ENCODE measurements around the gene FAM78B. TPM values are rescaled to one million over a fixed set of nuclear protein-coding genes. Genes with fewer than 3 reads are reported as not detected.
A peak's percentile ranks its signal among the peaks of the same experiment; 100 is the strongest.

The FAM78B gene
- polyA plus RNA-seq, 4 donors, result 1.2 to 3.2 (median 1.4) TPM

- DNase-seq (ENCODE audit: low read depth in 4 of 4, low spot score in 3 of 4), result no peak
These were observed 87.5 kb downstream of the FAM78B start for GRCh38 chr1:166079276-166079675.

GRCh38 chr1:166073489-166073888 lies 93.3 kb downstream of the FAM78B start:
- DNase-seq (ENCODE audit: low read depth in 4 of 4, low spot score in 3 of 4), result no peak

GRCh38 chr1:166069390-166069789 lies 97.4 kb downstream of the FAM78B start:
- peak in 3 of 4 donors; percentile 2 to 33 (median 16) for DNase-seq (ENCODE audit: low read depth in 4 of 4, low spot score in 3 of 4)

- no peak for DNase-seq (ENCODE audit: low read depth in 4 of 4, low spot score in 3 of 4)
These were observed 100.7 kb downstream of the FAM78B start for GRCh38 chr1:166066107-166066506.

DNA sequence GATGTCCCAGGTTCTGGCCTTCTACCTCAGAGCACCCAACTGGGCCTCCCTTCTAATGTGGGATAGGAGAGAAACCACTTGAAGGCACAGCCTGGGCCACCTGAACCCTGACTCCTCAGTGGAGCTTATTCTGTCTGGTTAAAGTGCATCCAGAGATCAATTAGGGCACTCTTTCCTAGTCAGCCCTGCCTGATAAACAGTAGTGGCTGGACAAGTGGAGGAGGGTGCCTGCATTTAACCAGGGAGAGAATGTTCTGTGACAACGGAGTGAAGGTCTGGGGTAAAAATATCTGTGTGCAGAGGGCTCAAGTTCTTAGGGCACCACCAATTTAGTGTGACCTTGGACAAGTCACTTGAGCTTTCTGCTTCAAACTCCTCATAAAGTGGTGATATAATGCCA lies 101.8 kb downstream of the FAM78B start:
- DNase-seq (ENCODE audit: low read depth in 4 of 4, low spot score in 3 of 4), result no peak

DNA sequence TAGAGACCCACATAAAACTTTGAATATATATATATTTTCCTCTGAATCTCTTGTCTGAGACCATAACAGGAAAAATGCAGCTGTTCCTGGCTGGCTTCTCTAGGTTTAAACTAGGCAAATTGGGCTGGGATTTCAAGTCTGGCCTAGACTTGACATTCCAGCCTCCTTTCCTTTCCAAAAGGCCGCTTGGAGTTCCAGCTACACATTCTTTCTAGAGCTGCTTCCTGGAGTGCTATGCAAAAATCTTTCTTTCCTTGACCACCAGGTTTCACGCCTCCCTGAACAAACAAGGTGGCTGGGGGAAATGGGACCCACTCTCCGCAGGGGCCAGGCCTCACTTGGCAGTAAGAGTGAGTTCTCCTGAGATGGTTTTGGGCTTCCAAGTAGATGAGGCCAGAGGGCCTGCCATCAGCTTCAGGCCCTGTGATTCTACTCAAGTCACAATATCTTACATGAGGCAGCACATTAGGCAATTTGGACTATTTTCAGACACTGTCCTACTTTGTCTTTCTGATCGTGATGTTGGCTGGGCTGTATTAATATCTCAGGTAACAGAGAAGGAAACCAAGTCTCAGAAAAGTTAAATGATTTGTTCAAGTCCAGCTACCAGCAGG lies 102.4 kb downstream of the FAM78B start:
- DNase-seq (ENCODE audit: low read depth in 4 of 4, low spot score in 3 of 4), result no peak

DNA sequence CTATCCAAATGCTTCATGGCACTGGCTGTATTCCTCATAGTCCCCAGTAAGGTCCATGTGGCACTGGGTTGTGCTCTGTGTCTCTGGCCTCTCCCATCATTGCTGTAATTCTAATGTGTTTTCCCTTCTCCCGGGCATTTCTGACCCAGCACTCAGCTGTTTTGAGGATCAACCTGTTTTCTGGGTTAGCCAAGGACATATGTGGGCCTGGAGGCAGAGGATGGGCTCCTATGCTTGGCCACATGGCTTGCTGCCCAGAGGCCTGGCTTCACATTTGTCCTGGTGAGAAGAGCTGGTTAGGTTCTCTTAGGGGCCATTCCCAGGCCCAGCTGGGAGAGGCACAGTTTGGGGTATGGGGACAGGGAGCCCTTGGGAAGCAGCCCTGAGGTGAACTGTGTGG lies 103.1 kb downstream of the FAM78B start:
- DNase-seq (ENCODE audit: low read depth in 4 of 4, low spot score in 3 of 4), result no peak

DNA sequence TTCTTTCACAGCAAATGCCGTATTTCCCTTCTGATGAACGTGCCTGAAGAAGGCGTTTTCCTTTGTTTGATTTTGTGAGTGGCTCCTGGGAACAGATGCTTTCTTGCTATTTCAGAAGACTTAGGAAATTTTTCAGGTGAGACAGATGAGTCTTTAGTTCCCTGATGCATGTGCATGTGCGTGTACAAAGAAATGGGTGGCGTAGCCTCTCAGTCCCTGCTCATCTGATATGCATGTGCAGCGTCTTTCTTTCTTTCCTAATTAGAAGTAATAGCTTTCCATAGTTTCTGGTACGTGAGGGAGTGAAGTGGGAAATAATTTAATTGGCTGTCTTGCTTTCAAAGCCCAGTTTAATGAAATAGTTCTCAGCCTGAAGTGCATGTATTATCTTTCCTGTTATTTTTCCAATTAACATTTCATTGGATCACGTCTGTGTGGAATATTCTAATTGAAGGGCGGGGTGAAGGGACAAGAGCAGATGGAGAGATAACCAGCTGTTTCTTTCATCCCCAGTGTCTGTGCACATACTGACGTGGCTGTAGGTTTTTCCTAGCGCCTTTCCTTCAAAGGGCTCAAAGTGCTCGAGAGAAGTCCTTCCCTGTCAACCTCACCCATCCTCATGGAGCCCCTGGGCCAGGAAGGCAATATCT lies 104.3 kb downstream of the FAM78B start:
- no peak for DNase-seq (ENCODE audit: low read depth in 4 of 4, low spot score in 3 of 4)

DNA sequence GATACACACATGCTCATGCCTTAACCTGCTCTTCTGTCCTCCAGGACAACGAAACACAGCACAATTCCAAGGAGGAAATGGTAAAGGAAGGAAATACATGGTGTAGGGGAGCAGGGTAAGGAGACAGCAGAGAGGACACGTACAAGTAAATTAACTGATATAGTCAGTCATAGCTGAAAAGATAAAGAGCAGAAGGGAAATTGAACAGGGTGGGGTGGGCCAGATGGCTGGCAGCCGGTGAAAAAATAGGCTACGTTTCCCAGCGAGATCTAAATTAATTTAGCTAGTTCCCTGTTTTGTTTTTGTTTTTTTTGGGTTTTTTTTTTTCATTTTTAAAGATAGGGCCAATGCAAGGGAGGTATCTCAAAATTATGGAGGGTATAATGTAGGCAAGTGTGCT lies 109.2 kb downstream of the FAM78B start:
- DNase-seq (ENCODE audit: low read depth in 4 of 4, low spot score in 3 of 4), result no peak

DNA sequence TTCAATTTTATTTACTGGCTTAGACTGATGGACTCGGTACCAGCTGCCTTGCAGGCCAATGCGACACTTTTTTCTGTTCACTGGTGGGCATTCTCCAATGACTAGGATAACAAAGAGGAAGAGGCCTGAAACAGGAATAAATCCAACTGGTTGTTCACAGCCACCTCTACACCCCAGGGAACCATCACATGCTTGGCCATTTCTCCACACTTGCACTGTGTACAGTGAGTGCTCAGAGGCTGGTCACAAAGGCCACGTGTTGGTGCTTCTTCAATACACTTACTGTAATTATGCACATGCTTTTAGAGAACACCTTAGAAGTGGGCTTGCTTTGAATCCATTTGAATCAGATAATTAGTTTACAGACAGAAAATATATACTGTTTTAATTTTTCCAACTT lies 113.4 kb downstream of the FAM78B start:
- DNase-seq (ENCODE audit: low read depth in 4 of 4, low spot score in 3 of 4), result no peak

- no peak for DNase-seq (ENCODE audit: low read depth in 4 of 4, low spot score in 3 of 4)
These were observed 126.4 kb downstream of the FAM78B start for GRCh38 chr1:166040202-166040997.

- no peak for DNase-seq (ENCODE audit: low read depth in 4 of 4, low spot score in 3 of 4)
These were observed 127.2 kb downstream of the FAM78B start for GRCh38 chr1:166039436-166040201.

GRCh38 chr1:166036092-166036491 lies 130.7 kb downstream of the FAM78B start:
- DNase-seq (ENCODE audit: low read depth in 4 of 4, low spot score in 3 of 4), result no peak

- DNase-seq (ENCODE audit: low read depth in 4 of 4, low spot score in 3 of 4), result no peak
These were observed 134.0 kb downstream of the FAM78B start for GRCh38 chr1:166032572-166033371.

DNA sequence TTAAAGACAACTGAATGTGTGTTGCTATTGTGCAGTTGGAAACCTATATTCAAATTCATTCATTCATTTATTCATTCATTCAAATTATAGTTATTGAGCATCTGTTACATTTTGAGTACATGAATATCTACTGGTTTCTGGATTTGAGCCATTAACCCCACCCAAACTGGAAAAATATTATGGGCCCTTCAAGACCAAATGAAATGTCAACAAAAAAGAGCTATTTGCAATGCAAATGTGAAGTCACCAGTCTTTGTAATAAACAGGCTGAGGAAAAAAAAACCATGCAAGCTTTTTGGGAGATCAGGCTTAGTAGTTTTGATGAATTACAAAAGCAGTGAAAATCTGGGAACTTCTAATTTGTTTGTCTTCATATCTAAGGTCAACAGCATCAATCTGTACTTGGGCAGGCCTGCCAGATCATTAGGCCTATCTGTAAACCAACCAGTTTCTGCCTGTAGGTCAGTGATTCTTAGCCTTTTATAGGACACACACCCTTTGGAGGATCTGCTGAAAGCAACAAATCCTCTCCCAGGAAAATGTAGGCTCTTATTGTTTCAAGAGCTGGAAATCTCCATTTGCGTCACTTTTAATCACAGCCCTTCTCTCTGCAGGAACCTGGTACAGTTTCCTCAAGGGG lies 134.7 kb downstream of the FAM78B start:
- DNase-seq (ENCODE audit: low read depth in 4 of 4, low spot score in 3 of 4), result no peak

DNA sequence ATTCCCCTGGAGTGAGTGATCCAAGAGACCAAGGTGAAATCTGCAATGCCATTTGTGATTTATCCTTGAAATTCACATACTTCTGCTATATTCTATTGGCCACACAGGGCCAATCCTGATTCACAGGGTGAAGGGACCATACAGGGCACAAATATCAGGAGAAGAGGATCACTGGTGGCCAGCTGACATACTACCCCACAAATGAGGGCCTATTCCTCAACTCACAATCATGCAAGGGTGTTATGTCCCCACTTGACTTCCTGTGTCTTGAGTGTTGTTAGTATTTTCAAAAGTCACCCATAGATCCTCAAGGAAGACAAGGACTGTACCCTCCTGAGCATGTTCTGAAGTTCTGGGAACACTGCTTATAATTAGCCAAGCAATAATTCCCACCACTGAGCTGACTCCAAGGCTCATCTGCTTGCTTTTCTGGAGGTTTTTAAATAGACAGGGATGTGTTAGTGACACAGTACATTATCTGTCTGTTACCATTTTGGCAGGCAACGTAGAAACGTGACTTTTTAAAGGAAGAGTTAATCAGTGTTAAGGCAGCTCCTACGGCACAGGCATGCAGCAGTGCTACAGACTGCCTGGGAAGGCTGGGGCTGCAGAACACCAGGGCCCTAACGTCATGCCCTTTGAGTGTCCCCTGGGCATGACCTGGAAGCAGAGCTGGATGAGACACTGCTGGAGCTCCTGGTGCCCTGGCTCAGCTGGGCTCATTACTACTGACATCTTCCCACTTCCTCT lies 137.4 kb downstream of the FAM78B start:
- DNase-seq (ENCODE audit: low read depth in 4 of 4, low spot score in 3 of 4), result no peak

DNA sequence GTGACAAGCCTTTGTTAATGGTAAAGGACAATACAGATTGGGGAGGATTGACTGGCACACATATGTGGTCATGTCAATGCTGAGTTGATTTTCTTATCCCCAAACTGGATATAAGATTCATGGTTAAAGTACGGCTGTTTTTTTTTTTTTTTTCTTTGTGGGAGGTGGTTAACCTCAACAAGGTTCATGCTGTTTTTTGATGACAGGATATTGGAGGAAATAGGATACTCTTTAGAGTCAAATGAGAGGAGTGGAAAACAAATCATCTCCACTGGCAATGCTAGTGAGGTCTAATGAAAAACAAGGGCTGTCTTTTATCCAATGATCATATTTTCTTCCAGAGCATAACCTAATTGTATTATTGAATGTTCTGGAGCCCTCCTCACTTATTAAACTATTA lies 140.2 kb downstream of the FAM78B start:
- DNase-seq (ENCODE audit: low read depth in 4 of 4, low spot score in 3 of 4), result no peak

- DNase-seq (ENCODE audit: low read depth in 4 of 4, low spot score in 3 of 4), result no peak
These were observed 140.7 kb downstream of the FAM78B start for GRCh38 chr1:166026143-166026542.

DNA sequence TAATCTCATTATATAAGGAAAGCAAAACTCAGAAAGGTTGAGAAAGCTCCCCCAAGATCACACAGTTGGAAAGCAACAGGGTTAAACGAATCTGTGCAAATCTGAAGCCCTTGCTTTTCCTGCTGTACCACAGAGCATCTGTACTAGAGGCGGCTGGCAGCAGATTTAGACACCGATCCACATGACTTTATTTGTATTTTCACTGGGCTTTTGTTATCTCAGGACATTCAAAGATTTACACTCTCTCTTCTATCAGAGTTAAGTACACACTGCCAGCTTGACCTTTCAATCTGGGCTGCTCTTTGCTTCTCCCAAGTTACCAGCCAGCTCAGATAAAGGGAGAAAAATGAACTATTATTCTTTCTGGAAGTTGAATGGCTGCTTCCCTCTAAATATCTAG lies 146.6 kb downstream of the FAM78B start:
- no peak for DNase-seq (ENCODE audit: low read depth in 4 of 4, low spot score in 3 of 4)
